ENCODE measurements around the gene LYST. TPM values are rescaled to one million over a fixed set of nuclear protein-coding genes. Genes with fewer than 3 reads are reported as not detected.
A peak's percentile ranks its signal among the peaks of the same experiment; 100 is the strongest.

LYST gene
- total RNA-seq, 1 donor from 2014 or later = 90.2 TPM

- H3K4me3 Mint-ChIP-seq = no peak overlapping the region
- TF ChIP-seq CTCF (IDR thresholded peaks at IDR 0.05) = no peak
- ChIA-PET CTCF (no interaction called here), POLR2A (no interaction called here)
- no peaks in the 10 kb centered on the region for H3K36me3 Mint-ChIP-seq (ENCODE audit: low read depth)
- no peaks in the 10 kb centered on the region for H3K9me3 Mint-ChIP-seq
- DNase-seq (no peak), ATAC-seq (ENCODE audit: low read depth) (no peak)
- H3K27me3 Mint-ChIP-seq = peaks cover 61% of the 10 kb centered on the region
- peaks cover 19% of the 10 kb centered on the region for H3K4me1 Mint-ChIP-seq
- no peak overlapping the region for H3K27ac Mint-ChIP-seq
- intact Hi-C loops (cut with micrococcal nuclease) = loop anchor here (10.0 kb wide), 2 partner anchors 140 to 420 kb away; partner anchors contain the start of genes B3GALNT2 and NID1
These were observed 221.9 kb downstream of the LYST start for GRCh38 chr1:235644693-235645305.

DNA sequence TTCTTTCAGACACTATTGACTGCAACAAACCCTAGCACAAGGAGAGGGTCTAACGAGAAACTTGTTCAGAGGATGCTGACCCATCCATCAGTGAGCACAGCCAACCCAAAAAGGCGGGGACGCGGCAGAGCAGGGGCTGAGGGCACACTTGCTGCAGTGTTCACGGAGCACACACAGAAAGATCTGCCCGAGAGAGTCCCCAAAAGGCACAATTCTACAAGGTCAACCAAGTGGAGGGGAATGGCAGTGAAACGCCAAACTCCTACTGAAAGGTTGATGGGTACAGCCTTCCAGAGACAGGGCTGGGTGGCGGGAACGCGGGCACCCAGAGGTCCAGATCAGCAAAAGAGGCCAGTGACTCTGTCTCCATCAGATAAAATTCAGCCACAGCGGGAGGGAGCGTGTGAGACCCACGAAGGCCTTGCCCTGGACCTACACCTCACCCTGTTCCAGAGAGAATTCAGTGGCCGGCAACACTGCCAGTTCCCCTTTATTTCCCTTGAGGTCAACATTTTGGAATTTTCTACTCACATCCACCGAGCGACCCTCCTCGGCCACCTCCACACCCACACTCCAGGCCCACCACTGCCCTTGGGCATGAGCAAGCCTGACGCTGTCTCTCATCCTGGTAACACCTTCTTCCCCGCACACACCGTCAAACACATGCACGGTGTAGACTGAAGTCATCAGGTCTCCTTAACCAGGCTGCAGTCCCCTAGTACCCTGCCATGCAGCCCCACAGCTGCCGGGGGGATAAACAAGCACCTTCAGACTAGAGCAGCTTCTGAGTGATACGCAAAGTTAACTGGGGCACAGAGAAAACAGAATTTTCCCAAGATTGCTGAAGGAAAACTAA lies 222.6 kb downstream of the LYST start:
- ChIA-PET POLR2A (no interaction called here), CTCF (no interaction called here)
- no peak for ATAC-seq (ENCODE audit: low read depth)
- no peak for DNase-seq
- Mint-ChIP-seq H3K4me1 (peaks cover 19% of the 10 kb centered on the region), H3K4me3 (no peak overlapping the region), H3K36me3 (ENCODE audit: low read depth) (no peaks in the 10 kb centered on the region), H3K27ac (no peak overlapping the region), H3K27me3 (peaks cover 63% of the 10 kb centered on the region), H3K9me3 (no peaks in the 10 kb centered on the region)
- TF ChIP-seq CTCF (IDR thresholded peaks at IDR 0.05) = no peak
- intact Hi-C loops (cut with micrococcal nuclease) = loop anchor here (10.0 kb wide), 2 partner anchors 139 to 421 kb away; partner anchors contain the start of genes B3GALNT2 and NID1

DNA sequence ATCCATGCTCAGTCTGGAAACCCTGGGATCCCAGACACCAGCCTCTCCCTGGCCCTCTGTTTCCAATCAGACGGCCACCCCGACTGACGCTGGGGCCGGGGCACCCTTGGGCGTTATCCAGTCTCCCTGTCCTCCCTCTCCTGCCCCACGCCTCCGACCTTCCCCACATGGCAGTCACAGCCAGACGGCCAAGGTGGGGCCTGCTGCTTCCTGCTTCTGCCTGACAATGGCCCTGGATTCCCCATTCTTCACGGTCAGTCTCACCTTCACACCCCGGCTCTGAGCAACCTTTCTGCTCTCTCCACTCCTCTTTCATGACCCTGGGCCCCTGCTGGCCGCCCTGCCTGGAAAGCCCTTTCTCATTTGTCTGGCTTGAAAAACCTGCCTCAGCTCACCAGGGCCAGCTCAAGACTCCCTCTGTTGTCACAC lies 223.7 kb downstream of the LYST start:
- Mint-ChIP-seq H3K4me1 (peaks cover 13% of the 10 kb centered on the region), H3K36me3 (ENCODE audit: low read depth) (no peaks in the 10 kb centered on the region), H3K27ac (no peak overlapping the region), H3K9me3 (no peaks in the 10 kb centered on the region), H3K4me3 (no peak overlapping the region), H3K27me3 (peaks cover 55% of the 10 kb centered on the region)
- ATAC-seq (ENCODE audit: low read depth) (no peak), DNase-seq (no peak)
- intact Hi-C loops (cut with micrococcal nuclease) = loop anchor here (10.0 kb wide), 2 partner anchors 138 to 422 kb away; partner anchors contain the start of genes B3GALNT2 and NID1
- TF ChIP-seq CTCF (IDR thresholded peaks at IDR 0.05) = no peak
- CTCF ChIA-PET = no interaction called here
- POLR2A ChIA-PET = no interaction called here

DNA sequence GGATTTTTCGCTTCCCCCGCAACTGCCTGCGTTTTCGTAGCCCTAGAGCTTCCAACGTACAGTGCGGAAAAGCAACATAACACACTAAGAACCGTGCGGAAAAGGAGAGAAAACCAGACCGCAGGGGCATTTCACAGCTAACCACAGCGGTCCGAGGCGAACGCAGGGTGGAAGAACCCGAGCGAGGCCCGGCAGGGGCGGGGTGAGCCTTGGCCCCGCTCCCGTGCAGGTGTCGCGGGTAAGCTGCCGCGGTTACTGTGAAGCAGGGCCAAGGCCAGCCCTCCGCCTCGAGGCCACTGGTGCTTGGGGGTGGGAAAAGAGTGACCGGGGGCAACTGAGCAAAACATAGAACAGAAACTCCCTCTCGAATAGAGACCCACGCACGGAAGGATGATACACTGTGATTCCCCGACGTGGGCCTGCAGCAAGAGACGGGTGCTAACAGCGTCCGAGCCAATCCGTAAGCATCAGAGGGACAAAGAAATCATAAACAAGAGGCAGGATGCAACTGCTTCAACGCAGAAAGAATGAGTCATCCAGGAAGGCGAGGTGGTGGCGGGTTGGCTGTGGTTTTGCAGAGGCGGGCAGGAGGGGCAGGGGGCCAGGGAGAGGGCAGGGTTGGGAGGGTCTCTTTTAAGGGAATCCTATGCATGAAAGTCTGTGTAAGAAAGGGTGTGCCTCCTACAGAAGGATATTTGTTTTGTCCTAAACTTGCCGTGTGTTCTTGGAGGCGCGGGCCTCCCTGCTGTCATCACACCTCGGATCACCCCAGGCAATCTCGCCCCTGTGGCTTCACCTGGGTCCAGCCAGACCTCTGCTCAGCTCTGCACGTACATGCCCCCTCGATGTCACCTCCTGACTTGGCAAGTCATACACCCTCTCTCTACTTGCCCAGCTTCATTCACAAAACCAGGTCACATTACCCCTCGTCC lies 224.4 kb downstream of the LYST start:
- TF ChIP-seq CTCF (IDR thresholded peaks at IDR 0.05) = no peak
- DNase-seq = no peak
- no peaks in the 10 kb centered on the region for H3K36me3 Mint-ChIP-seq (ENCODE audit: low read depth)
- ChIA-PET POLR2A (no interaction called here), CTCF (no interaction called here)
- H3K9me3 Mint-ChIP-seq = no peaks in the 10 kb centered on the region
- peak; percentile 74 for ATAC-seq (ENCODE audit: low read depth)
- intact Hi-C loops (cut with micrococcal nuclease) = loop anchor here (10.0 kb wide), 2 partner anchors 137 to 423 kb away; partner anchors contain the start of genes B3GALNT2 and NID1
- peaks cover 13% of the 10 kb centered on the region for H3K4me1 Mint-ChIP-seq
- peak overlapping the region; percentile 59 for H3K27ac Mint-ChIP-seq
- H3K27me3 Mint-ChIP-seq = peaks cover 52% of the 10 kb centered on the region
- peak overlapping the region; percentile 67 for H3K4me3 Mint-ChIP-seq

Data from activated B cell treated with CpG ODN at 0.5 μM for 24 hours (primary cell).